Activated CD4-positive, alpha-beta T cell treated with anti-CD3 and anti-CD28 coated beads, Interleukin-2, amount 10 ng/mL, durations not matched to agents 24 days and 14 days (primary cell): ENCODE measurements around the gene DPYD. TPM values are rescaled to one million over a fixed set of nuclear protein-coding genes. Genes with fewer than 3 reads are reported as not detected.
A peak's percentile ranks its signal among the peaks of the same experiment; 100 is the strongest.

ENCODE experiments used
- DNase-seq: peaks from one replicate; pipeline ENCODE4 v3.0.0; 2022
- H3K27ac Mint-ChIP-seq: one replicate; pipeline ENCODE4 v1.8.0; 2022; ENCODE audit warnings: mild to moderate bottlenecking, mixed read lengths
- H3K27me3 Mint-ChIP-seq: one replicate; pipeline ENCODE4 v1.8.0; 2022; ENCODE audit warnings: mixed read lengths
- H3K36me3 Mint-ChIP-seq: one replicate; pipeline ENCODE4 v1.8.0; 2022; ENCODE audit warnings: low read depth, mild to moderate bottlenecking, mixed read lengths
- H3K4me1 Mint-ChIP-seq: one replicate; pipeline ENCODE4 v1.8.0; 2021; ENCODE audit warnings: mixed read lengths
- H3K4me3 Mint-ChIP-seq: one replicate; pipeline ENCODE4 v1.8.0; 2022; ENCODE audit warnings: mild to moderate bottlenecking, moderate library complexity, mixed read lengths
- H3K9me3 Mint-ChIP-seq: one replicate; pipeline ENCODE4 v1.8.0; 2021; ENCODE audit warnings: mixed read lengths
- intact Hi-C: fragments of 100-400 bp; cut with micrococcal nuclease; formaldehyde crosslinking; loops from one replicate; pipeline ENCODE4 v1.15.1; 2023
- total RNA-seq: library from RNA; stranded (reverse); gene quantifications from 2 replicates; pipeline ENCODE4 v1.2.3, GENCODE V29; 2022

DPYD gene
- total RNA-seq, 1 donor from 2014 or later = 13.4 TPM

GRCh38 chr1:97163591-97164275, 757.1 kb downstream of the DPYD start:
- no peak for DNase-seq
- peaks cover 3% of the 10 kb centered on the region for H3K4me1 Mint-ChIP-seq
- no peaks in the 10 kb centered on the region for H3K36me3 Mint-ChIP-seq
- H3K9me3 Mint-ChIP-seq = no peaks in the 10 kb centered on the region
- intact Hi-C loops = no loop called here
- no peak overlapping the region for H3K27ac Mint-ChIP-seq
- no peaks in the 10 kb centered on the region for H3K27me3 Mint-ChIP-seq
- H3K4me3 Mint-ChIP-seq = no peak overlapping the region

- no peaks in the 10 kb centered on the region for H3K27me3 Mint-ChIP-seq
- H3K4me1 Mint-ChIP-seq = peaks cover 3% of the 10 kb centered on the region
- no peak for DNase-seq
- H3K9me3 Mint-ChIP-seq = no peaks in the 10 kb centered on the region
- H3K4me3 Mint-ChIP-seq = no peak overlapping the region
- H3K36me3 Mint-ChIP-seq = no peaks in the 10 kb centered on the region
- no peak overlapping the region for H3K27ac Mint-ChIP-seq
- intact Hi-C loops = no loop called here
Observed at GRCh38 chr1:97160818-97161217, 760.0 kb downstream of the DPYD start.

GRCh38 chr1:97159342-97159741, 761.5 kb downstream of the DPYD start:
- no peak for DNase-seq
- Mint-ChIP-seq H3K27ac (no peak overlapping the region), H3K27me3 (no peaks in the 10 kb centered on the region), H3K36me3 (no peaks in the 10 kb centered on the region), H3K4me3 (no peak overlapping the region), H3K4me1 (peaks cover 3% of the 10 kb centered on the region), H3K9me3 (no peaks in the 10 kb centered on the region)
- intact Hi-C loops = no loop called here

- no peaks in the 10 kb centered on the region for H3K4me1 Mint-ChIP-seq
- intact Hi-C loops = no loop called here
- peaks cover 4% of the 10 kb centered on the region for H3K9me3 Mint-ChIP-seq
- DNase-seq = no peak
- no peaks in the 10 kb centered on the region for H3K36me3 Mint-ChIP-seq
- no peak overlapping the region for H3K27ac Mint-ChIP-seq
- no peaks in the 10 kb centered on the region for H3K27me3 Mint-ChIP-seq
- no peak overlapping the region for H3K4me3 Mint-ChIP-seq
Observed at GRCh38 chr1:97158691-97159096, 762.1 kb downstream of the DPYD start.

GRCh38 chr1:97157991-97158390, 762.8 kb downstream of the DPYD start:
- no peaks in the 10 kb centered on the region for H3K4me1 Mint-ChIP-seq
- H3K27me3 Mint-ChIP-seq = no peaks in the 10 kb centered on the region
- intact Hi-C loops = no loop called here
- no peaks in the 10 kb centered on the region for H3K36me3 Mint-ChIP-seq
- H3K9me3 Mint-ChIP-seq = peaks cover 4% of the 10 kb centered on the region
- DNase-seq = no peak
- H3K4me3 Mint-ChIP-seq = no peak overlapping the region
- no peak overlapping the region for H3K27ac Mint-ChIP-seq

GRCh38 chr1:97151651-97152050, 769.2 kb downstream of the DPYD start:
- no peak for DNase-seq
- Mint-ChIP-seq H3K4me1 (no peaks in the 10 kb centered on the region), H3K9me3 (peaks cover 4% of the 10 kb centered on the region), H3K27me3 (no peaks in the 10 kb centered on the region), H3K27ac (no peak overlapping the region), H3K36me3 (no peaks in the 10 kb centered on the region), H3K4me3 (no peak overlapping the region)
- intact Hi-C loops = no loop called here

- Mint-ChIP-seq H3K27me3 (no peaks in the 10 kb centered on the region), H3K4me3 (no peak overlapping the region), H3K9me3 (no peaks in the 10 kb centered on the region), H3K36me3 (no peaks in the 10 kb centered on the region), H3K4me1 (no peaks in the 10 kb centered on the region), H3K27ac (no peak overlapping the region)
- no peak for DNase-seq
- intact Hi-C loops = no loop called here
Observed at GRCh38 chr1:97145321-97145956, 775.4 kb downstream of the DPYD start.

GRCh38 chr1:97144527-97144926, 776.3 kb downstream of the DPYD start:
- Mint-ChIP-seq H3K36me3 (no peaks in the 10 kb centered on the region), H3K4me1 (no peaks in the 10 kb centered on the region), H3K9me3 (no peaks in the 10 kb centered on the region), H3K4me3 (no peak overlapping the region), H3K27ac (no peak overlapping the region), H3K27me3 (no peaks in the 10 kb centered on the region)
- intact Hi-C loops = no loop called here
- no peak for DNase-seq

GRCh38 chr1:97143236-97143882, 777.5 kb downstream of the DPYD start:
- Mint-ChIP-seq H3K36me3 (no peaks in the 10 kb centered on the region), H3K27ac (no peak overlapping the region), H3K4me3 (no peak overlapping the region), H3K4me1 (peaks cover 3% of the 10 kb centered on the region), H3K27me3 (no peaks in the 10 kb centered on the region), H3K9me3 (no peaks in the 10 kb centered on the region)
- DNase-seq = no peak
- intact Hi-C loops = no loop called here

GRCh38 chr1:97140611-97141010, 780.2 kb downstream of the DPYD start:
- H3K36me3 Mint-ChIP-seq = no peaks in the 10 kb centered on the region
- H3K9me3 Mint-ChIP-seq = no peaks in the 10 kb centered on the region
- H3K27me3 Mint-ChIP-seq = no peaks in the 10 kb centered on the region
- no peak overlapping the region for H3K27ac Mint-ChIP-seq
- no peak overlapping the region for H3K4me3 Mint-ChIP-seq
- DNase-seq = no peak
- intact Hi-C loops = no loop called here
- peaks cover 3% of the 10 kb centered on the region for H3K4me1 Mint-ChIP-seq

GRCh38 chr1:97139512-97139911, 781.3 kb downstream of the DPYD start:
- Mint-ChIP-seq H3K36me3 (no peaks in the 10 kb centered on the region), H3K4me3 (no peak overlapping the region), H3K27ac (no peak overlapping the region), H3K4me1 (peaks cover 3% of the 10 kb centered on the region), H3K27me3 (no peaks in the 10 kb centered on the region), H3K9me3 (no peaks in the 10 kb centered on the region)
- DNase-seq = no peak
- intact Hi-C loops = loop anchor here (5.0 kb wide), 1 partner anchor 683 kb away; no protein-coding TSS in a partner anchor

- Mint-ChIP-seq H3K9me3 (no peaks in the 10 kb centered on the region), H3K36me3 (no peaks in the 10 kb centered on the region), H3K4me3 (no peak overlapping the region), H3K27me3 (no peaks in the 10 kb centered on the region), H3K27ac (no peak overlapping the region), H3K4me1 (peaks cover 3% of the 10 kb centered on the region)
- DNase-seq = no peak
- intact Hi-C loops = loop anchor here (1.0 to 5.0 kb wide), 2 partner anchors 684 to 916 kb away; no protein-coding TSS in a partner anchor
Observed at GRCh38 chr1:97138515-97139032, 782.3 kb downstream of the DPYD start.

GRCh38 chr1:97137862-97138514, 782.8 kb downstream of the DPYD start:
- intact Hi-C loops = loop anchor here (1.0 to 5.0 kb wide), 2 partner anchors 684 to 916 kb away; no protein-coding TSS in a partner anchor
- peak; percentile 71 for DNase-seq
- H3K27ac Mint-ChIP-seq = no peak overlapping the region
- no peaks in the 10 kb centered on the region for H3K36me3 Mint-ChIP-seq
- no peaks in the 10 kb centered on the region for H3K9me3 Mint-ChIP-seq
- H3K27me3 Mint-ChIP-seq = no peaks in the 10 kb centered on the region
- no peak overlapping the region for H3K4me3 Mint-ChIP-seq
- H3K4me1 Mint-ChIP-seq = peaks cover 3% of the 10 kb centered on the region

GRCh38 chr1:97136996-97137395, 783.8 kb downstream of the DPYD start:
- Mint-ChIP-seq H3K4me3 (no peak overlapping the region), H3K27ac (no peak overlapping the region), H3K4me1 (peaks cover 3% of the 10 kb centered on the region), H3K27me3 (no peaks in the 10 kb centered on the region), H3K9me3 (no peaks in the 10 kb centered on the region), H3K36me3 (no peaks in the 10 kb centered on the region)
- DNase-seq = no peak
- intact Hi-C loops = loop anchor here (5.0 kb wide), 1 partner anchor 685 kb away; no protein-coding TSS in a partner anchor
